Brain microvascular endothelial cell (primary cell): ENCODE results near the gene IRF8.

ENCODE experiments used
- DNase-seq: peaks from one replicate; pipeline ENCODE4 v3.0.0-alpha.2; 2020
- H3K27ac ChIP-seq: fragments of 250-450 bp; sonication (Bioruptor Pico); 2 replicates; pipeline ENCODE4 v1.5.1; 2020; ENCODE audit warnings: mild to moderate bottlenecking, moderate library complexity
- H3K27me3 ChIP-seq: fragments of 250-450 bp; sonication (Bioruptor Pico); replicated peaks from 2 replicates; pipeline ENCODE4 v1.5.1; 2020; ENCODE audit warnings: mild to moderate bottlenecking
- H3K36me3 ChIP-seq: fragments of 250-450 bp; sonication (Bioruptor Pico); replicated peaks from 2 replicates; pipeline ENCODE4 v1.5.1; 2020; ENCODE audit warnings: mild to moderate bottlenecking
- H3K4me3 ChIP-seq: 2 replicates; pipeline ENCODE4 v1.5.1; 2011; ENCODE audit warnings: low read depth, mild to moderate bottlenecking, control low read depth, low read length, moderate library complexity
- CTCF ChIP-seq: IDR thresholded peaks from 2 replicates; pipeline ENCODE4 v1.5.1; 2011; ENCODE audit warnings: low read depth, mild to moderate bottlenecking, moderate library complexity, low read length, control low read depth, inconsistent platforms; ENCODE audit errors: missing control alignments
- in situ Hi-C: cut with HindIII; loops from 2 replicates; pipeline ENCODE4 v1.10.0; 2017; ENCODE audit warnings: low sequenced_read_pairs, low pct_ligation_motif_present

IRF8 gene

GRCh38 chr16:85959686-85960085 lies 60.7 kb downstream of the IRF8 start:
- in situ Hi-C loops = no loop called here
- no peak for TF ChIP-seq CTCF

GRCh38 chr16:85960486-85961046 lies 61.6 kb downstream of the IRF8 start:
- Histone ChIP-seq H3K27ac (no peak overlapping the region), H3K4me3 (no peak overlapping the region), H3K27me3 (peaks cover 7% of the 10 kb centered on the region), H3K36me3 (no peaks in the 10 kb centered on the region)
- no peak for DNase-seq
- TF ChIP-seq CTCF = no peak
- in situ Hi-C loops = no loop called here

More at GRCh38 chr16:85959686-85960085, 60.7 kb downstream of the IRF8 start:
- no peak overlapping the region for H3K27ac ChIP-seq
- DNase-seq = no peak
- peaks cover 7% of the 10 kb centered on the region for H3K27me3 ChIP-seq
- no peak overlapping the region for H3K4me3 ChIP-seq
- H3K36me3 ChIP-seq = no peaks in the 10 kb centered on the region

- in situ Hi-C loops = no loop called here
- Histone ChIP-seq H3K36me3 (no peaks in the 10 kb centered on the region), H3K27ac (no peak overlapping the region), H3K27me3 (peaks cover 18% of the 10 kb centered on the region), H3K4me3 (no peak overlapping the region)
- peak; percentile 24 for TF ChIP-seq CTCF
- no peak for DNase-seq
These were observed 63.3 kb downstream of the IRF8 start for GRCh38 chr16:85961988-85962915.

- no peak for TF ChIP-seq CTCF
- in situ Hi-C loops = no loop called here
- Histone ChIP-seq H3K27me3 (peaks cover 30% of the 10 kb centered on the region), H3K27ac (no peak overlapping the region), H3K4me3 (no peak overlapping the region), H3K36me3 (no peaks in the 10 kb centered on the region)
- DNase-seq = no peak
These were observed 64.9 kb downstream of the IRF8 start for GRCh38 chr16:85963753-85964285.

GRCh38 chr16:85965125-85965524 lies 66.2 kb downstream of the IRF8 start:
- no peaks in the 10 kb centered on the region for H3K36me3 ChIP-seq
- in situ Hi-C loops = no loop called here
- no peak for TF ChIP-seq CTCF
- H3K27me3 ChIP-seq = peaks cover 30% of the 10 kb centered on the region
- H3K4me3 ChIP-seq = no peak overlapping the region
- no peak for DNase-seq
- no peak overlapping the region for H3K27ac ChIP-seq
